GM11168 (cell line): ENCODE results near the gene GLTPD2.

ENCODE experiments used
- in situ Hi-C: fragments of 300-500 bp; cut with MboI; formaldehyde crosslinking; loops from one replicate; pipeline ENCODE4 v1.12.0; 2022; ENCODE audit warnings: low sequenced_read_pairs; ENCODE audit not compliant: unreplicated experiment

Gene GLTPD2

DNA sequence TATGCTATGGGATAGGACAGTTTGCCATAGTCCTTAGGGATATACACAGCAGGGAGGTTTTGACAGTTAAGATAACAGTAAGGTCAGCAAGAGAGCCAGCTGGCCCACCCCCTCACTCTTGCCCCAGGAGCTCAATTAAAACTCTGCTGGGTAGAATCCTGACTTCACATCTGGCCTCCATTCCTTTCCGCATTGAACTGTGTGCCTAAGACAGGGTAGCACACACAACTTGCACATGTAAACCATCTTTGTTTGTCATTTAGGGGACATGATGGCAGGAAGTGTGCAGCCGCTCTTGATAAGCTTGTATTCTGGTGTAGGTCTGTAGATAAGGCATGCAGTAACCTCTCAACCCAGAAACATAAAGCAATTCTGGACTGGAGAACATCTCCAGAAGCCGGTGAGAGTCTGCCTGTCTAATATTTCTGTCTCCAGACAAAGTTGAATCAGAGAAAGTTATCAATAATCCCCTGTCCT lies 49.6 kb downstream of the GLTPD2 start:
- in situ Hi-C loops, result no loop called here

DNA sequence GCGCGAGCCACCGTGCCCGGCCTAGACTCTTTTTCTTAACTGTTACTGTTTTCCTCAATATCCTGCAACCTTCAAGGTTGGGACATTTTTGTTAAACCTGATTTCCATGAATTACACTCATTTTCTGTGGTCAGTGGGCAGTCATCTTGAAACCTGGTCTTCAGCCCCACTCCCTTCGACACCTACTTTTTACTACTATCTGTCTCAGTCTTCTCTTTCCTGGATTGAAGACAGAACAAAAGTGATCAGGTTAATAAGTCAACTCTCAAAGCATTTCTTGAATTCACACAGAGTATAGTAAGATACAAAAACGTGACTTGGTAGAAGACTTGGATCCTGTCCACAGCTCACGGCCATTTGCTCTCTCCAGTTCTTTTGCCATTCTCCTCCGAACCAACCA lies 50.5 kb downstream of the GLTPD2 start:
- in situ Hi-C loops, result no loop called here
